Activated naive CD8-positive, alpha-beta T cell treated with anti-CD3 and anti-CD28 coated beads for 36 hours (primary cell): Measurements from ENCODE around the gene ZGPAT. TPM values are rescaled to one million over a fixed set of nuclear protein-coding genes. Genes with fewer than 3 reads are reported as not detected.
"Not testable (repeated sequence)": the region's sequence is repeated elsewhere in the genome, so short reads cannot be mapped to it uniquely, and the experiment has no call there.

Experiments used
- DNase-seq: peaks from one replicate; pipeline ENCODE4 v3.0.0; 2021
- H3K27ac Mint-ChIP-seq: one replicate; pipeline ENCODE4 v1.8.0; 2022; ENCODE audit warnings: mild to moderate bottlenecking, moderate library complexity, mixed read lengths
- H3K27me3 Mint-ChIP-seq: one replicate; pipeline ENCODE4 v1.8.0; 2022; ENCODE audit warnings: mild to moderate bottlenecking, mixed read lengths
- H3K36me3 Mint-ChIP-seq: one replicate; pipeline ENCODE4 v1.8.0; 2021; ENCODE audit warnings: mild to moderate bottlenecking, mixed read lengths
- H3K4me1 Mint-ChIP-seq: one replicate; pipeline ENCODE4 v1.8.0; 2021; ENCODE audit warnings: mixed read lengths
- H3K4me3 Mint-ChIP-seq: one replicate; pipeline ENCODE4 v1.8.0; 2022; ENCODE audit warnings: mild to moderate bottlenecking, moderate library complexity, mixed read lengths
- H3K9me3 Mint-ChIP-seq: one replicate; pipeline ENCODE4 v1.8.0; 2022; ENCODE audit warnings: mixed read lengths
- total RNA-seq, 2 experiments: library from RNA; stranded (reverse); gene quantifications; one replicate each; pipeline ENCODE4 v1.2.3, GENCODE V29; 2021

Gene ZGPAT
- 10 to 100 TPM; 22.0 to 22.1 TPM for total RNA-seq

DNA sequence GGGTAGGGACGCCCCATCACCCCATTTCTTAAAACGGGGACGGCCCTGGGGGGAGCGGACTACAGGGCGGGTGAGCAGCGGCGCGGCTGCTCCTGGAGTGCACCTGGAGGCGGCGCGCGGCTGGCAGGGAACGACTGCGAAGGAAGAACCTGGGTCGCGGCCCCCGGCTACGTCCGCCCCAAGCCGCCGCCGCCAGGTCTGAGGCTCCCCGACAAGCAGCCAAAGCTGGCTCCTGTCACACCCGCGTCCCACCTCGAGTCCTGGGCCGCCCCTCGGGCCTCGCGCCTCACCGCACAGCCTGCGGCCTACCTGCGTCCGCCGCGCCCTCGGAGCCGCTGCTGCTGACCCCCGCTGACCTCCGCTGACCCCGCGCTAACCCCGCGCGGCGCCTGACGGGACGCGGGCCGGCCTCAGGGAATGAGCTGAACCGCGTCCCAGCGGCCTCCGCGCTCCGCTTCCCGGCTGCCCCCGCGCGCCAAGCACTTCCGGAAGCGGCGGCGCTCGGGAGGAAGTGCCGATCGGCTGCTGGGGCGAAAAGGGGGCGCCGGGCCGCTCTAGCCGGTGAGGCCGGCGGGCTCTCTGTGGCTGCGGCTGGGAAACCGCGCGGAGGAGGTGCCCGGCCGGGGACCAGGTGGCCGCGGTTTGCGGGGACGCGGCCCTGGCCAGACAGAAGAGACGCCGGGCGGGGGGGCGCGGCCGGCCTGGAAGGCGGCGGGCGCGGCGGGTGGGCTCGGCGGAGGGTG lies at the start of gene ZGPAT, which contains the start of gene ARFRP1:
Gene ZGPAT (plus strand): TSS at position 482 of the 743 bp plus-strand sequence. CDS start 542 bp downstream, outside the sequence.
Gene ARFRP1 (minus strand): TSS at position 419 of the 743 bp plus-strand sequence. CDS start 885 bp downstream, outside the sequence.
- H3K4me3 Mint-ChIP-seq = peak within 1 kb of the TSS; percentile 89
- DNase-seq = peak; percentile 92
- H3K27me3 Mint-ChIP-seq = no peaks in the 10 kb centered on the region
- H3K4me1 Mint-ChIP-seq = peaks cover 30% of the 10 kb centered on the region
- H3K36me3 Mint-ChIP-seq = peaks cover 51% of the 10 kb centered on the region
- H3K9me3 Mint-ChIP-seq = no peaks in the 10 kb centered on the region
- peak within 1 kb of the TSS; percentile 79 for H3K27ac Mint-ChIP-seq

GRCh38 chr20:63658749-63659187 lies 49.1 kb upstream of the ZGPAT start:
- Mint-ChIP-seq H3K9me3 (no peaks in the 10 kb centered on the region), H3K4me1 (peaks cover 26% of the 10 kb centered on the region), H3K36me3 (peaks cover 9% of the 10 kb centered on the region), H3K27me3 (no peaks in the 10 kb centered on the region), H3K4me3 (peak overlapping the region; percentile 91), H3K27ac (peak overlapping the region; percentile 92)
- peak; percentile 29 for DNase-seq

- H3K9me3 Mint-ChIP-seq = no peaks in the 10 kb centered on the region
- peaks cover 9% of the 10 kb centered on the region for H3K36me3 Mint-ChIP-seq
- peak overlapping the region; percentile 91 for H3K4me3 Mint-ChIP-seq
- H3K27me3 Mint-ChIP-seq = no peaks in the 10 kb centered on the region
- peaks cover 19% of the 10 kb centered on the region for H3K4me1 Mint-ChIP-seq
- no peak overlapping the region for H3K27ac Mint-ChIP-seq
- DNase-seq = no peak
These were observed 48.5 kb upstream of the ZGPAT start for GRCh38 chr20:63659370-63659769.

DNA sequence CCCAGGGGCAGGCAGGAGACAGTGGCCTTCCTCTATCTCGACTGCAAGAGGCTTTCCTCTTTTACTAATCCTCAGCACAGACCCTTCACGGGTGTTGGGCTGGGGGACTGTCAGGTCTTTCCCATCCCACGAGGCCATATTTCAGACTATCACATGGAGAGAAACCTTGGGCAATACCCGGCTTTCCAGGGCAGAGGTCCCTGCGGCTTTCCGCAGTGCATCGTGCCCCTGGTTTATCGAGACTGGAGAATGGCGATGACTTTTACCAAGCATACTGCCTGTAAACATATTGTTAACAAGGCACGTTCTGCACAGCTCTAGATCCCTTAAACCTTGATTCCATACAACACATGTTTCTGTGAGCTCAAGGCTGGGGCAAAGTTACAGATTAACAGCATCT lies 47.7 kb upstream of the ZGPAT start:
- not testable (repeated sequence) for H3K9me3 Mint-ChIP-seq, DNase-seq, H3K27ac Mint-ChIP-seq, H3K27me3 Mint-ChIP-seq
- Mint-ChIP-seq H3K4me1 (peaks cover 14% of the 10 kb centered on the region), H3K4me3 (peak overlapping the region; percentile 91), H3K36me3 (peaks cover 11% of the 10 kb centered on the region)

DNA sequence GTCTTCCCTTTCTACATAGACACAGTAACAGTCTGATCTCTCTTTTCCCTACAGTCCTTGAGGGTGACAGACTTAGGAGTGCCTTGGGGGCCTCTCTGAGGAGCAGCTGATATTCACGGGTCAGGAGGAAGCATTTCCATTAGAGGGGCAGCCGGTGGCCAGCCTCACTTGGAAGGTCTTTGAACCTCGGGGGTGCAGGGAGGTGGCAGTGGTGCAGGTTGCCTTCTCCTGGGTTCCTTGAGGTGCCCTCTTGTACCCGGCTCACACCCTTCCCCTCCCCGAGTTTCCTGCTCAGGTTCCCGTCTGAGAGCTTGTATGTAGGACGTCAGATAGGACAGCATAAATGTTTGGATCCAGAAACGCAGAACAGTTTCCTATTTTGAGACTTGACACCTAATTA lies 47.2 kb upstream of the ZGPAT start:
- Mint-ChIP-seq H3K4me3 (no peak overlapping the region), H3K27ac (no peak overlapping the region), H3K27me3 (no peaks in the 10 kb centered on the region), H3K9me3 (no peaks in the 10 kb centered on the region), H3K4me1 (peaks cover 14% of the 10 kb centered on the region), H3K36me3 (peaks cover 11% of the 10 kb centered on the region)
- no peak for DNase-seq

DNA sequence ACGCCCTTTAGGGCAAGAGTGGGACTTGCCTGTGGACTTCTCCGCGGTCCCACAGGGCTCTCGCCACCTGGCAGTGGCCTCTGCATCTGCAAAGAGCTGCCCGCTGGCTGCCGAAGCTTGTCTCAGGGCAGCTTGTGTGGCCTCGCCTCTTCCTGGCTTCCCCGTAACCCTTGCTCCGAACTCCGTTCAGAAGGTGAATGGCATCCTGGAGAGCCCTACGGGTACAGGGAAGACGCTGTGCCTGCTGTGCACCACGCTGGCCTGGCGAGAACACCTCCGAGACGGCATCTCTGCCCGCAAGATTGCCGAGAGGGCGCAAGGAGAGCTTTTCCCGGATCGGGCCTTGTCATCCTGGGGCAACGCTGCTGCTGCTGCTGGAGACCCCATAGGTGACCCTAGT lies 46.7 kb upstream of the ZGPAT start:
- H3K4me3 Mint-ChIP-seq = no peak overlapping the region
- H3K27me3 Mint-ChIP-seq = no peaks in the 10 kb centered on the region
- no peak overlapping the region for H3K27ac Mint-ChIP-seq
- H3K4me1 Mint-ChIP-seq = peaks cover 14% of the 10 kb centered on the region
- DNase-seq = no peak
- H3K9me3 Mint-ChIP-seq = no peaks in the 10 kb centered on the region
- peaks cover 11% of the 10 kb centered on the region for H3K36me3 Mint-ChIP-seq

DNA sequence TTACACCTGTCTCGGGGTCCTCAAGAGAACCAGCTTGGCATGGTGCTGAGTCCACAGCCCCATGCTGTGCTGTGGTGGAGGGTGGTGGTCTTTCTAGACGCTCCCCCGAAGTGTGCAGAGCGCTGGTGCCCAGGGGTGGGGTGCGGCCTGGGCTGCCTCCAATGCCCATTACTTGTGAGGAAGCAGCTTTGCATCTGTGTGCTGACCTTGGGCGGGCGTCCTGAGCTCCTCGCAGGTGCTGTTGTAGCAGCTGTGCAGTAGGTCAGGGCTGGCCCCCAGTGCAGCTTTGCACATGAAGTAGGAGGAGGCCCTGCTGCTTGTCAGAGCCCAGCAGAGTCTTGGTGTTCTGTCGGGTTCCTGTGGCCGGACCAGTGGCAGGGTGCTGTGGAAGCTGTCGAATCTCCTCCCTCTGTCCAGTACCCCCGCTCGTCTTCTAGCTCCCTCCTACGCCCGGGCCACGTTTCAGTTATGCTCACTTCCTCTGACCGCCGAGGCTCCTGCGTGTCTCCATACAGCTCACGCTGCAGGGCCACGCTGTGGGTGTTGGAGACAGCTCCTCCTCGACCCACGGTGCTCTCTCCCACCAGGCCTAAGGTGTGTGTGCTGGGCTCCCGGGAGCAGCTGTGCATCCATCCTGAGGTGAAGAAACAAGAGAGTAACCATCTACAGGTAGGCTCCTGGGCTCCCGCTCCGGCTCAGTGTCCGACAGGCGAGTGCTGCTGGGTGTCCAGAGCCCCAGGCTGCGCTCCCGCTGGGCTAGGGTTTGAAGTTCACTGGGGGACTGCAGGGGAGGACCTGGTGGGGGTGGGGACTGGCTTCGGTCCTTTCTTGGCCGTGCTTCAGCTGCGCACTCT lies 45.7 kb upstream of the ZGPAT start:
- H3K4me3 Mint-ChIP-seq = no peak overlapping the region
- no peak overlapping the region for H3K27ac Mint-ChIP-seq
- H3K36me3 Mint-ChIP-seq = peaks cover 11% of the 10 kb centered on the region

GRCh38 chr20:63662813-63663189 lies 45.0 kb upstream of the ZGPAT start:
- Mint-ChIP-seq H3K4me3 (no peak overlapping the region), H3K36me3 (peaks cover 11% of the 10 kb centered on the region)
- no peak for DNase-seq

More for the DNA sequence above, 45.7 kb upstream of the ZGPAT start:
- no peaks in the 10 kb centered on the region for H3K9me3 Mint-ChIP-seq
- H3K27me3 Mint-ChIP-seq = no peaks in the 10 kb centered on the region
- no peak for DNase-seq
- peaks cover 10% of the 10 kb centered on the region for H3K4me1 Mint-ChIP-seq

DNA sequence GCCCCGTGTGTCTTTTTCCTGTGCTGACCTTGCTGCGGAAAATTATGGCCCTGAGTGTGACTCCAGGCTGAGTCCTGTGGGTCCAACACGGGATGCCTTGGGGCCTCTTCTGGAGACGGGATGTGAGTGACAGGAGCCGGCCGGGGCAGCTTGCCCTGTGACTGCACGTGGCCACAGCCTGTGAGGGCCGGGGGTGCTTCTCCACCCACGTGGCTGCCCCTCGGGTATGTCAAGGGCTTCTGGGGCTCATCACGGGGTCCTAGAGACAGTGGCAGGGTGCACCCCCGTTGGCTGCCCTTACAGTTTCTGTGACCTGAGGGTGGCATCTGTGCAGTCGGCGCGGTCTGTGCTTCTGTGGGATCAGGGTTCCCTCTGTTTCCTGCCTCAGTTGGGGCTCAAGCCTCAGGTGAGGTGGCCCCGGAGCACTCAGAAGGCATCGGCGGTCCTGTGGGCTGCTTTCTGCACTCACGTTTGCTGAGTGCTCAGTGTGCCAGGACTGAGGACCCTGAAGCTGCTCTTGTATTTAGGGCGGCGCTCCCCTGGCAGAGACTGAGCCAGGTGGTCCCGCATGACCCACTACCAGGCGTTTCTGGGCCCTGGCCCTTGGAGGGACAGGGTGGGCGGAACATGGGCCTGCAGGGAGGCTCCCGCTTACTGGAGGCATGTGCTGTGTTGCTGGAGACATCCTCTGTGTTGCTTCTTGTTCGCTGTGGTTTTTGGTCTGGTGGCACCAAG lies 44.3 kb upstream of the ZGPAT start:
- Mint-ChIP-seq H3K4me3 (no peak overlapping the region), H3K27ac (no peak overlapping the region), H3K4me1 (peaks cover 8% of the 10 kb centered on the region), H3K9me3 (no peaks in the 10 kb centered on the region), H3K27me3 (no peaks in the 10 kb centered on the region), H3K36me3 (peaks cover 15% of the 10 kb centered on the region)
- DNase-seq = no peak

More at GRCh38 chr20:63662813-63663189, 45.0 kb upstream of the ZGPAT start:
- Mint-ChIP-seq H3K27me3 (no peaks in the 10 kb centered on the region), H3K27ac (no peak overlapping the region), H3K9me3 (no peaks in the 10 kb centered on the region), H3K4me1 (peaks cover 10% of the 10 kb centered on the region)

DNA sequence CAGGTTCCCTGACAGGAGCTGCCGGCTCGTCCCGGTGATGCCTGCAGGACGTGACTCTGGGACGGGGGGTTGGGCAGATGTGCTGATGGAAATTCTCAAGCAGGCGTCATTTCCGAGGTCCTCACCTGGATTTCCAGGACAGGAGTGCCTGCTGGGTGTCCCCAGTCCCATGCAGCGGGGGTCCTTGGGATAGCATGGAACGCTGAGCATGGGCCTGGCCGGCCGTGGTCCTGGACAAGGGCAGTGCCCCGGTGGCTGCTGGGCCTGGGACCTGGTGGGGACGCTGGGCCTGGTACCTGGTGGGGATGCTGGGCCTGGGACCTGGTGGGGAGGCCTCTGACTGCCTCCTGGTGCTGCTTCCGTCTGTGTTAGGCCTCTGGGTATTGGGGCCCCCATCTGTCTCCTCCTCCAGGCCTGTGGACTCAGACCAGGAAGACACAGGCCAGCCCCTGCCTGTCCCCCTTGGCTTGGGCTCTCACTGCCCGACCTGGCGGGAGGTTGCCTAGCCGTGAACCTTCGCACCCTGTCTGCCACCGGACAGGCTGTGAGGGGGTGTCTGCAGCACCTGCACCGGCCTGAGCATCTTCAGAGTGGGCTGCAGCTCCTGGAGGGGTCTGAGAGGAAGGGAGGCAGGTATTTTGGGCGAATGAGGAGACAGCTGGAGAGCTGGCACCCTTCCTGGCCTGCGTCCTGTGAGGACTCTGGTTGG lies 43.5 kb upstream of the ZGPAT start:
- H3K27me3 Mint-ChIP-seq = no peaks in the 10 kb centered on the region
- H3K4me1 Mint-ChIP-seq = peaks cover 5% of the 10 kb centered on the region
- no peak for DNase-seq
- no peak overlapping the region for H3K4me3 Mint-ChIP-seq
- H3K36me3 Mint-ChIP-seq = peaks cover 16% of the 10 kb centered on the region
- H3K9me3 Mint-ChIP-seq = no peaks in the 10 kb centered on the region
- no peak overlapping the region for H3K27ac Mint-ChIP-seq

DNA sequence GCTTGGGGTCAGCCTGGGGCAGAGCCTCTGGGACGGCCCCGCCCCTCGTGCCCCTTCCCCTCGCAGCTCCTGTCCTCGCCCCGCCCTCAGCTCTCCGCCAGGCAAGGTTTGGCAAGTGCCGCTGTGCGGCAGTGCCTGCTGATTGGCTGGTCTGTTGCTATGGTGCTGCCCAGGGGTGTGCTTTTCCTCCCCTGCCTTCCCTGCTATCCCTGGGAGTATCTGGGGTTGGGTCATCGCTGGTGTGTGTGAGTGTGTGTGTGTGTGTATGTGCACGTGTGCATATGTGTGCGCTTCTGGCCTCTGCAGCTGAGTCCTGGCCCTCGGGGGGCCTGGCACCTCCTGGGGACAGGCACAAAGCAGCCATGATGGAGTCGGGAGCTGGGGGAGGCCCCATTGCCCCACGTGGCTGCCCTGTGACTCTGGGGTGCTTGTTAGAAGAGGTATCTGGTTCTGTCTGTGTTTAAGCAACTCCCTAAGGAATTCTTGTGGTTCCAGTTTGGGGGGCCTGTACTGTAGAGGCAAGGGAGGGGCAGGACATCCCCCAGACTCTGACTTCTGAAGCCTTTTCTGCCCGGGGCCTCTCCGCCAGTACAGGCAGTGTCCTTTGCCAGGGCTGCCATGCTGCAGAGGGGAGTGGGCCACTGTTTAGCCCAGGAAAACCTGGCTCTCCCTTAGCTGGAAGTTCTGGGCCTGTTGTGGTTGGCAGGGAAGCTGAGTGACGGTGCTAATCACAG lies 42.8 kb upstream of the ZGPAT start:
- Mint-ChIP-seq H3K27me3 (no peaks in the 10 kb centered on the region), H3K36me3 (peaks cover 13% of the 10 kb centered on the region), H3K4me3 (no peak overlapping the region), H3K9me3 (no peaks in the 10 kb centered on the region), H3K4me1 (no peaks in the 10 kb centered on the region), H3K27ac (no peak overlapping the region)
- no peak for DNase-seq

DNA sequence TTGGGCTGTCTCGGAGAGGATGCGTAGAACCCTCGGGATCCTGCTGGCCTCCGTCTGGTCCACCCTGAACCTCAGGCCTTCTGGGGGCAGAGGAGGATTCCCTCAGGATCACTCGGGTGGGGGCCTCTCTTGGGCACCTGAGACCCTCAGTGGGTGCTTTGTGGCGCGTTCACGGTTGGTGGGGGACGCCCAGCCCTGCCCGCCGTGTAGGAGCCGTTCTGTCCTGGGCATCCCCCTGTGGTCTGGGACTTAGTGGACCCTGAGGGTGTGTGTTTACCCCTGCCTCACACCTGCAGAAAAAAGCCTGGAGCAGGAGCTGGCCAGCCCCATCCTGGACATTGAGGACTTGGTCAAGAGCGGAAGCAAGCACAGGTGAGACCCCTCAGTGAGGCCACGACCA lies 42.1 kb upstream of the ZGPAT start:
- Mint-ChIP-seq H3K36me3 (peaks cover 15% of the 10 kb centered on the region), H3K9me3 (no peaks in the 10 kb centered on the region), H3K27me3 (no peaks in the 10 kb centered on the region), H3K27ac (no peak overlapping the region), H3K4me3 (no peak overlapping the region), H3K4me1 (no peaks in the 10 kb centered on the region)
- DNase-seq = no peak

DNA sequence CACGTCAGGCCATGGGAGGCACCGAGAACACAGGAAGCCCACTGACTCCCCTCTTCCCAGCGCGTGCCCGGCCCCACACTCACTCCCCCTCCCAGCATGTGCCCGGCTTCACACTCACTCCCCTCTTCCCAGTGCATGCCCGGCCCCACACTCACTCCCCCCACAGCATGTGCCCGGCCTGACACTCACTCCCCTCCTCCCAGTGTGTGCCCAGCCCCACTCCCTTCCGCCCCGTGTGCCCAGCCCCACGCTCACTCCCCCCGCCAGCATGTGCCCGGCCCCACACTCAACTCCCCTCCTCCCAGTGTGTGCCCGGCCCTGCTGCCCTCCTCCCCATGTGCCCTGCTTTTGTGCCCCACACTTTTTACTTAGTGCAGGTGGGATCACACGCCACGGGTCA lies 40.0 kb upstream of the ZGPAT start:
- no peaks in the 10 kb centered on the region for H3K27me3 Mint-ChIP-seq
- no peaks in the 10 kb centered on the region for H3K9me3 Mint-ChIP-seq
- H3K4me3 Mint-ChIP-seq = no peak overlapping the region
- no peak for DNase-seq
- no peaks in the 10 kb centered on the region for H3K4me1 Mint-ChIP-seq
- no peak overlapping the region for H3K27ac Mint-ChIP-seq
- peaks cover 12% of the 10 kb centered on the region for H3K36me3 Mint-ChIP-seq

- no peaks in the 10 kb centered on the region for H3K27me3 Mint-ChIP-seq
- H3K4me3 Mint-ChIP-seq = no peak overlapping the region
- no peak for DNase-seq
- H3K4me1 Mint-ChIP-seq = no peaks in the 10 kb centered on the region
- H3K27ac Mint-ChIP-seq = no peak overlapping the region
- H3K9me3 Mint-ChIP-seq = no peaks in the 10 kb centered on the region
- H3K36me3 Mint-ChIP-seq = peaks cover 12% of the 10 kb centered on the region
These were observed 39.5 kb upstream of the ZGPAT start for GRCh38 chr20:63668351-63668750.
